G401.6 (cell line): ENCODE data around the gene CAMK2B.

Source experiments
- FAIRE-seq: peaks from 2 replicates; lab custom pipeline; 2012; peaks lifted over from hg19 to GRCh38; lab: Jason Lieb, UNC

CAMK2B gene

GRCh38 chr7:44286618-44287487, 38.5 kb downstream of the CAMK2B start:
- no peak for FAIRE-seq

- FAIRE-seq = no peak
Measured at GRCh38 chr7:44286182-44286617, 39.2 kb downstream of the CAMK2B start.

GRCh38 chr7:44285561-44285960, 39.8 kb downstream of the CAMK2B start:
- no peak for FAIRE-seq

GRCh38 chr7:44284881-44285541, 40.4 kb downstream of the CAMK2B start:
- FAIRE-seq = no peak

GRCh38 chr7:44284216-44284615, 41.2 kb downstream of the CAMK2B start:
- no peak for FAIRE-seq

- FAIRE-seq = no peak
Measured at GRCh38 chr7:44283381-44284211, 41.8 kb downstream of the CAMK2B start.

- no peak for FAIRE-seq
Measured at GRCh38 chr7:44282601-44283171, 42.7 kb downstream of the CAMK2B start.

- no peak for FAIRE-seq
Measured at GRCh38 chr7:44281811-44282600, 43.4 kb downstream of the CAMK2B start.

- FAIRE-seq = no peak
Measured at GRCh38 chr7:44280993-44281721, 44.2 kb downstream of the CAMK2B start.

- FAIRE-seq = no peak
Measured at GRCh38 chr7:44280636-44280992, 44.8 kb downstream of the CAMK2B start.

- FAIRE-seq = no peak
Measured at GRCh38 chr7:44279731-44280505, 45.5 kb downstream of the CAMK2B start.

GRCh38 chr7:44279286-44279685, 46.1 kb downstream of the CAMK2B start:
- FAIRE-seq = no peak

GRCh38 chr7:44278451-44279161, 46.8 kb downstream of the CAMK2B start:
- FAIRE-seq = no peak

- FAIRE-seq = no peak
Measured at GRCh38 chr7:44277851-44278250, 47.5 kb downstream of the CAMK2B start.

- FAIRE-seq = no peak
Measured at GRCh38 chr7:44277391-44277790, 48.0 kb downstream of the CAMK2B start.

GRCh38 chr7:44276571-44277221, 48.7 kb downstream of the CAMK2B start:
- FAIRE-seq = no peak

GRCh38 chr7:44275957-44276570, 49.3 kb downstream of the CAMK2B start:
- no peak for FAIRE-seq

GRCh38 chr7:44275146-44275545, 50.2 kb downstream of the CAMK2B start:
- no peak for FAIRE-seq

- FAIRE-seq = no peak
Measured at GRCh38 chr7:44274623-44274975, 50.8 kb downstream of the CAMK2B start.
